ENCODE results near the gene ILK. TPM values are rescaled to one million over a fixed set of nuclear protein-coding genes. Genes with fewer than 3 reads are reported as not detected.

ILK gene
- total RNA-seq, 4 donors from 2014 or later = 481 to 652 (median 606) TPM

GRCh38 chr11:6656584-6656915, 53.0 kb downstream of the ILK start:
- intact Hi-C loops (cut with DNase I) = no loop called here
- WGBS = 67% methylated on average over 4 of the region's 4 CpGs
- peak; percentile 60 for DNase-seq (ENCODE audit: extremely low spot score)

DNA sequence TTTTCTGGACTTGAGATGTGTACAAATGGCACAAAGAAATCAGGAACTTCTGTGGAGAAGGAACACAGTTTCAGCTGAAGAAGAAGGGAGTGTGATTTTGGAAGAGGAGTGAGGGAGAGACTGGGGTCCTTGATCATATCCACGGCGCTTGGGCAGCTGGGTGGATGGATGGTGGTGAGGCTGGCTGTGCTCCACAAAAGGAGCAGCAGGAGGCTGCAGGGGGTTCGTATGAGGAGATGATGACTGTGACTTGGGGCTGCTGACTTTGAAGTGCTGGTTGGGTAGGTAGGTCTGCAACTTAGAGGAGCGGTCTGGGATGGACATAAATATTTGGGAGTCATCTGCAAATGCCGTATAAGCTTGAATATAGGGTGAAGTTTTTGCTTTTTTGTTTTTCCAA, 53.4 kb downstream of the ILK start:
- Histone ChIP-seq H3K4me1 (peaks cover 10 to 40% (median 18%) of the 10 kb centered on the region in 4 donors), H3K27ac (replicated peaks in 1 of 4) (peak overlapping the region in 1 of 4 donors; percentile 83), H3K4me3 (no peak overlapping the region), H3K9me3 (no peaks in the 10 kb centered on the region), H3K36me3 (no peaks in the 10 kb centered on the region), H3K27me3 (no peaks in the 10 kb centered on the region)
- WGBS = 78% methylated on average over 5 of the region's 5 CpGs
- intact Hi-C loops (cut with DNase I) = no loop called here
- TF ChIP-seq, protein P1, sequence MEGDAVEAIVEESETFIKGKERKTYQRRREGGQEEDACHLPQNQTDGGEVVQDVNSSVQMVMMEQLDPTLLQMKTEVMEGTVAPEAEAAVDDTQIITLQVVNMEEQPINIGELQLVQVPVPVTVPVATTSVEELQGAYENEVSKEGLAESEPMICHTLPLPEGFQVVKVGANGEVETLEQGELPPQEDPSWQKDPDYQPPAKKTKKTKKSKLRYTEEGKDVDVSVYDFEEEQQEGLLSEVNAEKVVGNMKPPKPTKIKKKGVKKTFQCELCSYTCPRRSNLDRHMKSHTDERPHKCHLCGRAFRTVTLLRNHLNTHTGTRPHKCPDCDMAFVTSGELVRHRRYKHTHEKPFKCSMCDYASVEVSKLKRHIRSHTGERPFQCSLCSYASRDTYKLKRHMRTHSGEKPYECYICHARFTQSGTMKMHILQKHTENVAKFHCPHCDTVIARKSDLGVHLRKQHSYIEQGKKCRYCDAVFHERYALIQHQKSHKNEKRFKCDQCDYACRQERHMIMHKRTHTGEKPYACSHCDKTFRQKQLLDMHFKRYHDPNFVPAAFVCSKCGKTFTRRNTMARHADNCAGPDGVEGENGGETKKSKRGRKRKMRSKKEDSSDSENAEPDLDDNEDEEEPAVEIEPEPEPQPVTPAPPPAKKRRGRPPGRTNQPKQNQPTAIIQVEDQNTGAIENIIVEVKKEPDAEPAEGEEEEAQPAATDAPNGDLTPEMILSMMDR (IDR thresholded peaks at IDR 0.05) = no peak
- no peak for TF ChIP-seq POLR2AphosphoS5 (IDR thresholded peaks at IDR 0.05)
- TF ChIP-seq EP300 (IDR thresholded peaks at IDR 0.05) = no peak
- no peak for TF ChIP-seq POLR2A (IDR thresholded peaks at IDR 0.05; ENCODE audit: low read depth)
- peak; percentile 84 for DNase-seq (ENCODE audit: extremely low spot score)

More at GRCh38 chr11:6656584-6656915, 53.0 kb downstream of the ILK start:
- Histone ChIP-seq H3K4me1 (peaks cover 10 to 40% (median 18%) of the 10 kb centered on the region in 4 donors), H3K9me3 (no peaks in the 10 kb centered on the region), H3K27me3 (no peaks in the 10 kb centered on the region), H3K4me3 (peak overlapping the region; percentile 61 to 72 (median 62)), H3K36me3 (no peaks in the 10 kb centered on the region), H3K27ac (replicated peaks in 1 of 4) (peak overlapping the region in 3 of 4 donors; percentile 77 to 83 (median 80))
- TF ChIP-seq POLR2AphosphoS5 (IDR thresholded peaks at IDR 0.05) = no peak
- TF ChIP-seq, protein P1 (IDR thresholded peaks at IDR 0.05) = no peak
- no peak for TF ChIP-seq EP300 (IDR thresholded peaks at IDR 0.05)
- TF ChIP-seq POLR2A (IDR thresholded peaks at IDR 0.05; ENCODE audit: low read depth) = no peak

DNA sequence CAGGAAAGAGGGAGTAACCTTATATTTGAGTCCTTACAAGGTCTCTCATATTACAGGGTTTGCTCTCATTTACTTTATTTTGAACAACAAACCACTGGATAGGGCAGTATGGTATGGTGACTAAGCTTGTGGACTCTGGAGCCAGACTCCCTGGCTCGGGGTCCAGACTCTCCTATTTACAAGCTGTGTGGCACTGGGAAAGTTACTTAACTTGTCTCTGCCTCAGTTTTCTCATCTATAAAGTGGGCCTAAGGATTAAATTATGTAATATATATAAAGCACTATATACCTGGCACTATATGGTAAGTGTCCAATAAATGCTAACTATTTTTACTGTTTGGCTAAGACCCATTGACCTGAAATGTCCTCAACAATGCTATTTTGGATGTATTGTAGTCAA, 53.8 kb downstream of the ILK start:
- DNase-seq (ENCODE audit: extremely low spot score) = no peak
- Histone ChIP-seq H3K4me3 (no peak overlapping the region), H3K4me1 (peaks cover 10 to 40% (median 18%) of the 10 kb centered on the region in 4 donors), H3K36me3 (no peaks in the 10 kb centered on the region), H3K27me3 (no peaks in the 10 kb centered on the region), H3K27ac (replicated peaks in 1 of 4) (peak overlapping the region in 1 of 4 donors; percentile 7), H3K9me3 (no peaks in the 10 kb centered on the region)
- intact Hi-C loops (cut with DNase I) = no loop called here
- 74% methylated on average over 1 of the region's 1 CpG for WGBS
- TF ChIP-seq POLR2A (IDR thresholded peaks at IDR 0.05; ENCODE audit: low read depth) (no peak), POLR2AphosphoS5 (IDR thresholded peaks at IDR 0.05) (no peak), EP300 (IDR thresholded peaks at IDR 0.05) (no peak)
- TF ChIP-seq, protein P1 (IDR thresholded peaks at IDR 0.05) = no peak

GRCh38 chr11:6658647-6659046, 55.1 kb downstream of the ILK start:
- Histone ChIP-seq H3K27me3 (no peaks in the 10 kb centered on the region), H3K9me3 (no peaks in the 10 kb centered on the region), H3K4me3 (no peak overlapping the region), H3K27ac (replicated peaks in 1 of 4) (no peak overlapping the region), H3K36me3 (no peaks in the 10 kb centered on the region), H3K4me1 (peaks cover 10 to 31% (median 18%) of the 10 kb centered on the region in 4 donors)
- peak; percentile 85 for DNase-seq (ENCODE audit: extremely low spot score)
- TF ChIP-seq POLR2A (IDR thresholded peaks at IDR 0.05; ENCODE audit: low read depth) (no peak), EP300 (IDR thresholded peaks at IDR 0.05) (no peak), POLR2AphosphoS5 (IDR thresholded peaks at IDR 0.05) (no peak)
- TF ChIP-seq, protein P1 (IDR thresholded peaks at IDR 0.05) = no peak
- intact Hi-C loops (cut with DNase I) = no loop called here

Other genes with a start within 250 kb of the ILK start
- 10 to 100 TPM; 28.2 to 37.9 (median 30.8) TPM for gene SMPD1, start 213.3 kb upstream of the ILK start, total RNA-seq
- 100 to 1,000 TPM in 2 of 4 donors, 10 to 100 TPM in 2; 63.1 to 166 (median 109) TPM for gene APBB1, start 184.7 kb upstream of the ILK start, total RNA-seq
- 1 to 10 TPM in 1 of 4 donors, under 1 TPM in 3; 0.50 to 1.2 (median 0.69) TPM for gene HPX, start 162.8 kb upstream of the ILK start, total RNA-seq
- gene TRIM3, start 129.8 kb upstream of the ILK start, total RNA-seq = 10 to 100 TPM; 26.6 to 47.6 (median 35.3) TPM
- gene ARFIP2, start 122.4 kb upstream of the ILK start, total RNA-seq = 10 to 100 TPM; 43.9 to 51.2 (median 48.6) TPM
- gene TIMM10B, start 122.3 kb upstream of the ILK start, total RNA-seq = 10 to 100 TPM; 41.1 to 45.1 (median 42.7) TPM
- gene DNHD1, start 106.5 kb upstream of the ILK start, total RNA-seq = 10 to 100 TPM in 1 of 4 donors, 1 to 10 TPM in 3; 6.1 to 14.5 (median 7.0) TPM
- 10 to 100 TPM; 12.4 to 34.0 (median 27.0) TPM for gene RRP8, start 158 bp upstream of the ILK start, total RNA-seq
- gene TAF10, start 8.4 kb downstream of the ILK start, total RNA-seq = 10 to 100 TPM; 24.2 to 51.1 (median 43.4) TPM
- 10 to 100 TPM; 44.4 to 71.5 (median 54.9) TPM for gene TPP1, start 15.6 kb downstream of the ILK start, total RNA-seq
- gene DCHS1, start 52.0 kb downstream of the ILK start, total RNA-seq = 10 to 100 TPM; 27.0 to 60.9 (median 34.0) TPM
- gene MRPL17, start 79.6 kb downstream of the ILK start, total RNA-seq = 10 to 100 TPM; 13.3 to 22.9 (median 19.4) TPM
- not detected for gene OR2AG2, start 168.2 kb downstream of the ILK start, total RNA-seq
- not detected for gene OR2AG1, start 179.2 kb downstream of the ILK start, total RNA-seq
- gene OR6A2, start 195.9 kb downstream of the ILK start, total RNA-seq = under 1 TPM in 1 of 4 donors, not detected in 3; 0.06 TPM
- not detected for gene OR10A5, start 241.9 kb downstream of the ILK start, total RNA-seq

Measured in esophagus muscularis mucosa (tissue), 4 donors.